Measurements from ENCODE around the gene FRAT1.

Gene FRAT1

GRCh38 chr10:97331153-97331703, 12.2 kb downstream of the FRAT1 start:
- TF ChIP-seq CTCF (IDR thresholded peaks at IDR 0.05; ENCODE audit: low read depth, low read length): no peak
- H3K4me3 ChIP-seq (ENCODE audit: low read depth, low read length): no peak overlapping the region

GRCh38 chr10:97332591-97333350, 13.7 kb downstream of the FRAT1 start:
- peak; percentile 44 for TF ChIP-seq CTCF (IDR thresholded peaks at IDR 0.05; ENCODE audit: low read depth, low read length)
- peak overlapping the region; percentile 70 for H3K4me3 ChIP-seq (ENCODE audit: low read depth, low read length)

- H3K4me3 ChIP-seq (ENCODE audit: low read depth, low read length): peak overlapping the region; percentile 70
- TF ChIP-seq CTCF (IDR thresholded peaks at IDR 0.05; ENCODE audit: low read depth, low read length): no peak
Measured at GRCh38 chr10:97333351-97333600, 14.2 kb downstream of the FRAT1 start.

GRCh38 chr10:97333601-97334369, 14.7 kb downstream of the FRAT1 start:
- peak overlapping the region; percentile 70 for H3K4me3 ChIP-seq (ENCODE audit: low read depth, low read length)
- TF ChIP-seq CTCF (IDR thresholded peaks at IDR 0.05; ENCODE audit: low read depth, low read length): no peak

- no peak for TF ChIP-seq CTCF (IDR thresholded peaks at IDR 0.05; ENCODE audit: low read depth, low read length)
- peak within 1 kb of the TSS; percentile 70 for H3K4me3 ChIP-seq (ENCODE audit: low read depth, low read length)
Measured at GRCh38 chr10:97334370-97335175, 15.5 kb downstream of the FRAT1 start, which contains the start of gene FRAT2. Gene FRAT2 (minus strand): TSS chr10:97334729. CDS start chr10:97334572, 157 bp downstream.

GRCh38 chr10:97335188-97335619, 16.1 kb downstream of the FRAT1 start:
- no peak for TF ChIP-seq CTCF (IDR thresholded peaks at IDR 0.05; ENCODE audit: low read depth, low read length)
- H3K4me3 ChIP-seq (ENCODE audit: low read depth, low read length): peak overlapping the region; percentile 70

All from WI38 (cell line).